GM19455 (cell line): ENCODE measurements around the gene CAMTA1.

Experiments used
- ATAC-seq: cut with Tn5 transposase; IDR thresholded peaks from one replicate; pipeline ENCODE4 v1.9.1; 2021; ENCODE audit not compliant: unreplicated experiment

Gene CAMTA1

GRCh38 chr1:7572654-7573152, 787.4 kb downstream of the CAMTA1 start:
- no peak for ATAC-seq

GRCh38 chr1:7573481-7573880, 788.2 kb downstream of the CAMTA1 start:
- ATAC-seq: no peak

GRCh38 chr1:7574121-7575040, 789.1 kb downstream of the CAMTA1 start:
- ATAC-seq: no peak

GRCh38 chr1:7575041-7575400, 789.8 kb downstream of the CAMTA1 start:
- no peak for ATAC-seq

- ATAC-seq: no peak
Observed at GRCh38 chr1:7576946-7577657, 791.8 kb downstream of the CAMTA1 start.

- ATAC-seq: no peak
Observed at GRCh38 chr1:7578206-7578605, 793.0 kb downstream of the CAMTA1 start.

- ATAC-seq: no peak
Observed at GRCh38 chr1:7579016-7579415, 793.8 kb downstream of the CAMTA1 start.

- no peak for ATAC-seq
Observed at GRCh38 chr1:7579831-7580804, 794.9 kb downstream of the CAMTA1 start.

GRCh38 chr1:7580923-7581753, 795.9 kb downstream of the CAMTA1 start:
- no peak for ATAC-seq

GRCh38 chr1:7581754-7582459, 796.7 kb downstream of the CAMTA1 start:
- no peak for ATAC-seq

GRCh38 chr1:7582460-7582972, 797.3 kb downstream of the CAMTA1 start:
- ATAC-seq: no peak

GRCh38 chr1:7583291-7584096, 798.2 kb downstream of the CAMTA1 start:
- ATAC-seq: no peak

- no peak for ATAC-seq
Observed at GRCh38 chr1:7584157-7584556, 798.9 kb downstream of the CAMTA1 start.

GRCh38 chr1:7584643-7585042, 799.4 kb downstream of the CAMTA1 start:
- no peak for ATAC-seq

GRCh38 chr1:7585216-7585907, 800.1 kb downstream of the CAMTA1 start:
- ATAC-seq: no peak

- no peak for ATAC-seq
Observed at GRCh38 chr1:7586031-7586941, 801.0 kb downstream of the CAMTA1 start.
